Measurements from ENCODE around the gene PARK7. TPM values are rescaled to one million over a fixed set of nuclear protein-coding genes. Genes with fewer than 3 reads are reported as not detected.

PARK7 gene
- total RNA-seq, 1 donor from 2014 or later, result 307 TPM

GRCh38 chr1:7989762-7990428, 28.4 kb downstream of the PARK7 start:
- no peak for TF ChIP-seq CTCF (IDR thresholded peaks at IDR 0.05; ENCODE audit: insufficient read depth, low read length, severe bottlenecking)
- FAIRE-seq, result no peak
- no peak for DNase-seq (ENCODE audit: low read depth)
- H3K36me3 ChIP-seq (ENCODE audit: control insufficient read depth, insufficient read depth, low read length), result peaks cover 7% of the 10 kb centered on the region
- no peak overlapping the region for H3K4me3 ChIP-seq (ENCODE audit: low read depth, low read length)
- no peaks in the 10 kb centered on the region for H3K27me3 ChIP-seq (ENCODE audit: control insufficient read depth, insufficient read depth, low read length)

- no peaks in the 10 kb centered on the region for H3K36me3 ChIP-seq (ENCODE audit: control insufficient read depth, insufficient read depth, low read length)
- H3K4me3 ChIP-seq (ENCODE audit: low read depth, low read length), result no peak overlapping the region
- H3K27me3 ChIP-seq (ENCODE audit: control insufficient read depth, insufficient read depth, low read length), result no peaks in the 10 kb centered on the region
- FAIRE-seq (no peak), DNase-seq (ENCODE audit: low read depth) (no peak)
- no peak for TF ChIP-seq CTCF (IDR thresholded peaks at IDR 0.05; ENCODE audit: insufficient read depth, low read length, severe bottlenecking)
These were observed 30.3 kb downstream of the PARK7 start for GRCh38 chr1:7991504-7992440.

- DNase-seq (ENCODE audit: low read depth), result no peak
- no peaks in the 10 kb centered on the region for H3K27me3 ChIP-seq (ENCODE audit: control insufficient read depth, insufficient read depth, low read length)
- no peak for TF ChIP-seq CTCF (IDR thresholded peaks at IDR 0.05; ENCODE audit: insufficient read depth, low read length, severe bottlenecking)
- no peak overlapping the region for H3K4me3 ChIP-seq (ENCODE audit: low read depth, low read length)
- FAIRE-seq, result no peak
- H3K36me3 ChIP-seq (ENCODE audit: control insufficient read depth, insufficient read depth, low read length), result no peaks in the 10 kb centered on the region
These were observed 31.4 kb downstream of the PARK7 start for GRCh38 chr1:7992885-7993284.

GRCh38 chr1:7993593-7994479, 32.3 kb downstream of the PARK7 start:
- Histone ChIP-seq H3K27me3 (ENCODE audit: control insufficient read depth, insufficient read depth, low read length) (no peaks in the 10 kb centered on the region), H3K36me3 (ENCODE audit: control insufficient read depth, insufficient read depth, low read length) (no peaks in the 10 kb centered on the region), H3K4me3 (ENCODE audit: low read depth, low read length) (no peak overlapping the region)
- DNase-seq (ENCODE audit: low read depth) (no peak), FAIRE-seq (no peak)
- TF ChIP-seq CTCF (IDR thresholded peaks at IDR 0.05; ENCODE audit: insufficient read depth, low read length, severe bottlenecking), result no peak

GRCh38 chr1:7994827-7995226, 33.3 kb downstream of the PARK7 start:
- no peaks in the 10 kb centered on the region for H3K27me3 ChIP-seq (ENCODE audit: control insufficient read depth, insufficient read depth, low read length)
- no peaks in the 10 kb centered on the region for H3K36me3 ChIP-seq (ENCODE audit: control insufficient read depth, insufficient read depth, low read length)
- TF ChIP-seq CTCF (IDR thresholded peaks at IDR 0.05; ENCODE audit: insufficient read depth, low read length, severe bottlenecking), result no peak
- FAIRE-seq (no peak), DNase-seq (ENCODE audit: low read depth) (no peak)
- no peak overlapping the region for H3K4me3 ChIP-seq (ENCODE audit: low read depth, low read length)
